CD4-positive, alpha-beta T cell (primary cell): ENCODE measurements around the gene NEU1. TPM values are rescaled to one million over a fixed set of nuclear protein-coding genes. Genes with fewer than 3 reads are reported as not detected.
"Not testable (repeated sequence)": the region's sequence is repeated elsewhere in the genome, so short reads cannot be mapped to it uniquely, and the experiment has no call there.

ENCODE experiments used
- ATAC-seq: fragments of 200-7000 bp; cut with Tn5 transposase; one replicate; pipeline ENCODE4 v1.10.0; 2022; ENCODE audit warnings: mild to moderate bottlenecking; ENCODE audit not compliant: poor library complexity
- CTCF ChIA-PET: fragments of 350-600 bp; sonication (Branson Sonifier 250); formaldehyde crosslinking; loops from one replicate; lab custom pipeline; 2021; ENCODE audit warnings: antibody characterized with exemption, inconsistent platforms; lab: Charles Lee
- POLR2A ChIA-PET: fragments of 350-600 bp; sonication (Branson Sonifier 250); formaldehyde crosslinking; loops from one replicate; lab custom pipeline; 2021; ENCODE audit warnings: antibody characterized with exemption, inconsistent platforms; lab: Charles Lee
- DNase-seq, 14 experiments: peaks; one replicate each; pipeline ENCODE4 v3.0.0-alpha.2; 2013 to 2020; ENCODE audit warnings: mixed read lengths in 2 of 14
- H3K27ac ChIP-seq, 2 donors: one replicate each; pipeline versions ENCODE4 v1.5.1 to v1.7.0; 2013; ENCODE audit warnings: low read length in 2 of 2, low read depth in 1 of 2, mild to moderate bottlenecking in 1 of 2
- H3K27me3 ChIP-seq, 2 experiments: 1 replicate in 1 of 2; 2 replicates in 1 of 2; pipeline versions ENCODE4 v1.6.1 to v1.7.0; 2013; ENCODE audit warnings: low read length in 2 of 2, control low read depth in 1 of 2, mild to moderate bottlenecking in 1 of 2, moderate library complexity in 1 of 2; ENCODE audit not compliant: insufficient read depth in 2 of 2, control insufficient read depth in 1 of 2
- H3K36me3 ChIP-seq: one replicate; pipeline ENCODE4 v1.6.1; 2013; ENCODE audit warnings: low read length, control low read depth; ENCODE audit not compliant: insufficient read depth
- H3K4me1 ChIP-seq: one replicate; pipeline ENCODE4 v1.6.1; 2013; ENCODE audit warnings: low read length, control low read depth; ENCODE audit not compliant: insufficient read depth
- H3K4me3 ChIP-seq: one replicate; pipeline ENCODE4 v1.5.1; 2013; ENCODE audit warnings: mild to moderate bottlenecking, low read length, moderate library complexity
- H3K9me3 ChIP-seq, 2 experiments: 1 replicate in 1 of 2; 2 replicates in 1 of 2; pipeline versions ENCODE4 v1.6.1 to v1.7.0; 2013; ENCODE audit warnings: low read length in 2 of 2, mild to moderate bottlenecking in 2 of 2, control low read depth in 1 of 2, moderate library complexity in 1 of 2; ENCODE audit not compliant: control insufficient read depth in 1 of 2, insufficient read depth in 1 of 2
- H3K27ac Mint-ChIP-seq: one replicate; pipeline ENCODE4 v1.8.0; 2020; ENCODE audit warnings: mixed read lengths
- H3K27me3 Mint-ChIP-seq: one replicate; pipeline ENCODE4 v1.8.0; 2021; ENCODE audit warnings: mixed read lengths
- H3K36me3 Mint-ChIP-seq: one replicate; pipeline ENCODE4 v1.8.0; 2021; ENCODE audit warnings: low read depth, mixed read lengths
- H3K4me1 Mint-ChIP-seq: one replicate; pipeline ENCODE4 v1.8.0; 2021; ENCODE audit warnings: low read depth, mixed read lengths
- H3K4me3 Mint-ChIP-seq: one replicate; pipeline ENCODE4 v1.8.0; 2020; ENCODE audit warnings: mild to moderate bottlenecking, mixed read lengths
- H3K9me3 Mint-ChIP-seq: one replicate; pipeline ENCODE4 v1.8.0; 2020; ENCODE audit warnings: mixed read lengths
- intact Hi-C, 2 experiments: fragments of 100-400 bp; cut with DNase I in 1 of 2; cut with micrococcal nuclease in 1 of 2; formaldehyde crosslinking; loops; one replicate each; pipeline versions ENCODE4 v1.15.1 to v1.9.0; 2023 to 2025; cut with DNase I, micrococcal nuclease
- polyA plus RNA-seq, 2 donors: library from polyadenylated mRNA; unstranded; fragments of 120-200 nt; gene quantifications; one replicate each; pipeline ENCODE4 v1.2.1, GENCODE V29; 2013
- total RNA-seq, 174 experiments: library from RNA in 2 of 174; stranded (reverse) in 2 of 174; gene quantifications; one replicate each; pipeline ENCODE4 v1.2.3 and lab custom pipeline; 2021 to 2026
- TF ChIP-seq, protein P1 (sequence below): fragments of 200-600 bp; IDR thresholded peaks from one replicate; pipeline ENCODE4 v1.8.0; 2022; ENCODE audit warnings: antibody characterized with exemption, mild to moderate bottlenecking

Gene NEU1
- total RNA-seq (10 to 100 TPM; 19.7 to 21.1 TPM), total RNA-seq (lab: John Stamatoyannopoulos, UW) (15.5 to 195 (median 43.3) reads per million in 172 experiments)
- 12.7 TPM for polyA plus RNA-seq (2013, experiment 1 of 2)
- polyA plus RNA-seq (2013, experiment 2 of 2) = 18.7 TPM

GRCh38 chr6:31862344-31863235, at the start of gene NEU1:
Gene NEU1, minus strand, starts transcription at chr6:31862821. Its CDS starts 45 bp downstream, at chr6:31862776.
- Histone ChIP-seq H3K9me3 (no peaks in the 10 kb centered on the region), H3K4me1 (peaks cover 37% of the 10 kb centered on the region), H3K36me3 (peaks cover 30% of the 10 kb centered on the region), H3K27ac (peak within 1 kb of the TSS; percentile 80 to 96), H3K27me3 (no peaks in the 10 kb centered on the region), H3K4me3 (peak within 1 kb of the TSS; percentile 99)
- ChIA-PET CTCF (interaction anchor here (0.7 to 2.2 kb wide), 5 partner anchors 24 to 202 kb away, joined by 3 to 11 read pairs (median 4); partner anchors contain the start of gene C6orf47), POLR2A (interaction anchor here (0.7 to 2.9 kb wide), 28 partner anchors 16 to 1109 kb away, joined by 3 to 36 read pairs (median 6); partner anchors contain the start of genes ABHD16A, ATF6B, BAG6 and C6orf47)
- DNase-seq (peak; percentile 95 to 100 (median 98)), ATAC-seq (peak; percentile 93)
- peak within 1 kb of the TSS; percentile 88 for H3K4me3 Mint-ChIP-seq
- H3K9me3 Mint-ChIP-seq = no peaks in the 10 kb centered on the region
- peak within 1 kb of the TSS; percentile 91 for H3K27ac Mint-ChIP-seq
- TF ChIP-seq, protein P1, sequence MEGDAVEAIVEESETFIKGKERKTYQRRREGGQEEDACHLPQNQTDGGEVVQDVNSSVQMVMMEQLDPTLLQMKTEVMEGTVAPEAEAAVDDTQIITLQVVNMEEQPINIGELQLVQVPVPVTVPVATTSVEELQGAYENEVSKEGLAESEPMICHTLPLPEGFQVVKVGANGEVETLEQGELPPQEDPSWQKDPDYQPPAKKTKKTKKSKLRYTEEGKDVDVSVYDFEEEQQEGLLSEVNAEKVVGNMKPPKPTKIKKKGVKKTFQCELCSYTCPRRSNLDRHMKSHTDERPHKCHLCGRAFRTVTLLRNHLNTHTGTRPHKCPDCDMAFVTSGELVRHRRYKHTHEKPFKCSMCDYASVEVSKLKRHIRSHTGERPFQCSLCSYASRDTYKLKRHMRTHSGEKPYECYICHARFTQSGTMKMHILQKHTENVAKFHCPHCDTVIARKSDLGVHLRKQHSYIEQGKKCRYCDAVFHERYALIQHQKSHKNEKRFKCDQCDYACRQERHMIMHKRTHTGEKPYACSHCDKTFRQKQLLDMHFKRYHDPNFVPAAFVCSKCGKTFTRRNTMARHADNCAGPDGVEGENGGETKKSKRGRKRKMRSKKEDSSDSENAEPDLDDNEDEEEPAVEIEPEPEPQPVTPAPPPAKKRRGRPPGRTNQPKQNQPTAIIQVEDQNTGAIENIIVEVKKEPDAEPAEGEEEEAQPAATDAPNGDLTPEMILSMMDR = no peak
- H3K27me3 Mint-ChIP-seq = no peaks in the 10 kb centered on the region
- intact Hi-C loops = loop anchor here (1.0 to 10.0 kb wide), 5 partner anchors 28 to 1432 kb away; partner anchors contain the start of genes BAG6 (in 1 of the 2), DDX39B (in 1 of the 2) and RGL2 (in 1 of the 2)
- H3K4me1 Mint-ChIP-seq = peaks cover 28% of the 10 kb centered on the region
- H3K36me3 Mint-ChIP-seq = peaks cover 35% of the 10 kb centered on the region

DNA sequence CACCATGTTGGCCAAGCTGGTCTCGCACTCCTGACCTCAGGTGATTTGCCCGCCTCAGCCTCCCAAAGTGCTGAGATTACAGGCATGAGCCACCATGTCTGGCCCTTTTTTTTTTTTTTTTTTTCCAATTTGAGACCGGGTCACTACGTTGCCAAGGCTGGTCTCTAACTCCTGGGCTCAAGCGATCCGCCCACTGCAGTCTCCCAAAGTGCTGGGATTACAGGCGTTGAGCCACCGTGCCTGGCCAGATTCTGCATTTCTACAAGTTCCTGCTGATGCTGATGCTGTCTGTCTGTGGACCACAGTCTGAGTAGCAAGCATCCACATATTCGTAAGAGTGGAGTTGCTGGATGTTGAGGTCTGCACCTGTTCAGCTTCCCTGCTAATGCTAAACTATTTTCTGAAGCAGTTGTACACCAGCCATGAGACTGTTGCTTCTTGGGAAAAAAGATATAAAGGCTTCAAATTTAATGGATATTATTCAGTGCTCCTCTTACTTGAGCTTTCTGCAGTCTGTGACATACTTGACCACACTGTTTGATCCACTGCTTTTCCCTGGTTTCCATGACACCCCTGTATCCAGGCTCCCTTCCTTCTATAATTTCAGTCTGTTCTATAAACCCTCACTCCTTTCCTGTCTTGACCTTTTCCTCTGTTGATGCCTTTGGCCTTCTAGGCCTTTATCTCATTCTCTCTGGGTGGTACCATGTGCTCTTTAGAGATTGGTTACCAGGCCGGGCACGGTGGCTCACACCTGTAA, 49.4 kb upstream of the NEU1 start:
- ChIA-PET CTCF (no interaction called here), POLR2A (no interaction called here)
- H3K27ac ChIP-seq = no peak overlapping the region
- Mint-ChIP-seq H3K27me3 (no peaks in the 10 kb centered on the region), H3K27ac (no peak overlapping the region), H3K4me1 (no peaks in the 10 kb centered on the region), H3K4me3 (no peak overlapping the region), H3K36me3 (no peaks in the 10 kb centered on the region), H3K9me3 (no peaks in the 10 kb centered on the region)
- TF ChIP-seq, protein P1 = no peak
- no peak overlapping the region for H3K4me3 ChIP-seq
- H3K9me3 ChIP-seq = no peaks in the 10 kb centered on the region
- H3K36me3 ChIP-seq = no peaks in the 10 kb centered on the region
- DNase-seq = no peak
- intact Hi-C loops = no loop called here
- H3K4me1 ChIP-seq = no peaks in the 10 kb centered on the region
- no peak for ATAC-seq
- no peaks in the 10 kb centered on the region for H3K27me3 ChIP-seq

DNA sequence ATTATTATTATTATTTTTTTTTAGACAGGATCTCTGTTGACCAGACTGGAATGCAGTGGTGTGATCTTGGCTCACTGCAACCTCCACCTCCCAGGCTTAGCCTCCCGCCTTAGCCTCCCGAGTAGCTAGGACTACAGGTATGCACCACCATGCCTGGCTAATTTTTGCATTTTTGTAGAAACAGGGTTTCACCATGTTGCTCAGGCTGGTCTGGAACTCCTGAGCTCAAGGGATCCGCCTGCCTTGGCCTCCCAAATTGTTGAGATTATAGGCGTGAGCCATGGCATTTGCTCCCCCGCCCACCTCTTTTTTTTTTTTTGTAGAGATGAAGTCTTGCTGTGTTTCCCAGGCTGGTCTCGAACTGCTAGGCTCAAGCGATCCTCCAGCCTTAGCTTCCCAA, 46.7 kb upstream of the NEU1 start:
- ATAC-seq, H3K9me3 ChIP-seq, H3K4me1 Mint-ChIP-seq, intact Hi-C loops, H3K27ac Mint-ChIP-seq, H3K4me3 ChIP-seq, H3K36me3 Mint-ChIP-seq, H3K4me3 Mint-ChIP-seq, H3K27ac ChIP-seq, POLR2A ChIA-PET, H3K27me3 Mint-ChIP-seq, H3K27me3 ChIP-seq, H3K36me3 ChIP-seq, H3K9me3 Mint-ChIP-seq, CTCF ChIA-PET, H3K4me1 ChIP-seq, DNase-seq: not testable (repeated sequence)
